Measurements from ENCODE around the gene FAM83B.

FAM83B gene

GRCh38 chr6:54893818-54894217, 47.2 kb downstream of the FAM83B start:
- Histone ChIP-seq H3K27me3 (ENCODE audit: insufficient read depth, poor library complexity, severe bottlenecking) (no peaks in the 10 kb centered on the region), H3K9me3 (ENCODE audit: severe bottlenecking) (no peaks in the 10 kb centered on the region), H3K36me3 (ENCODE audit: low read depth) (peaks cover 18% of the 10 kb centered on the region), H3K4me3 (ENCODE audit: severe bottlenecking) (no peak overlapping the region), H3K4me1 (ENCODE audit: insufficient read depth, poor library complexity, severe bottlenecking) (peaks cover 20% of the 10 kb centered on the region), H3K27ac (ENCODE audit: poor library complexity, severe bottlenecking) (no peak overlapping the region)
- ATAC-seq (ENCODE audit: low read depth) (no peak), DNase-seq (ENCODE audit: low spot score) (no peak)
- no peak for TF ChIP-seq CTCF (IDR thresholded peaks at IDR 0.05; ENCODE audit: poor library complexity, severe bottlenecking)

- ATAC-seq (ENCODE audit: low read depth) (no peak), DNase-seq (ENCODE audit: low spot score) (no peak)
- H3K4me1 ChIP-seq (ENCODE audit: insufficient read depth, poor library complexity, severe bottlenecking), result peaks cover 16% of the 10 kb centered on the region
- no peak overlapping the region for H3K4me3 ChIP-seq (ENCODE audit: severe bottlenecking)
- H3K36me3 ChIP-seq (ENCODE audit: low read depth), result peaks cover 24% of the 10 kb centered on the region
- no peaks in the 10 kb centered on the region for H3K9me3 ChIP-seq (ENCODE audit: severe bottlenecking)
- H3K27me3 ChIP-seq (ENCODE audit: insufficient read depth, poor library complexity, severe bottlenecking), result no peaks in the 10 kb centered on the region
- no peak for TF ChIP-seq CTCF (IDR thresholded peaks at IDR 0.05; ENCODE audit: poor library complexity, severe bottlenecking)
- H3K27ac ChIP-seq (ENCODE audit: poor library complexity, severe bottlenecking), result no peak overlapping the region
These were observed 49.7 kb downstream of the FAM83B start for GRCh38 chr6:54896302-54896701.

GRCh38 chr6:54897462-54898189, 51.1 kb downstream of the FAM83B start:
- ATAC-seq (ENCODE audit: low read depth), result no peak
- no peaks in the 10 kb centered on the region for H3K9me3 ChIP-seq (ENCODE audit: severe bottlenecking)
- DNase-seq (ENCODE audit: low spot score), result no peak
- TF ChIP-seq CTCF (IDR thresholded peaks at IDR 0.05; ENCODE audit: poor library complexity, severe bottlenecking), result no peak
- H3K36me3 ChIP-seq (ENCODE audit: low read depth), result peaks cover 22% of the 10 kb centered on the region
- no peak overlapping the region for H3K27ac ChIP-seq (ENCODE audit: poor library complexity, severe bottlenecking)
- no peak overlapping the region for H3K4me3 ChIP-seq (ENCODE audit: severe bottlenecking)
- peaks cover 5% of the 10 kb centered on the region for H3K4me1 ChIP-seq (ENCODE audit: insufficient read depth, poor library complexity, severe bottlenecking)
- no peaks in the 10 kb centered on the region for H3K27me3 ChIP-seq (ENCODE audit: insufficient read depth, poor library complexity, severe bottlenecking)

- Histone ChIP-seq H3K36me3 (ENCODE audit: low read depth) (peaks cover 15% of the 10 kb centered on the region), H3K4me3 (ENCODE audit: severe bottlenecking) (no peak overlapping the region), H3K4me1 (ENCODE audit: insufficient read depth, poor library complexity, severe bottlenecking) (peaks cover 5% of the 10 kb centered on the region), H3K27ac (ENCODE audit: poor library complexity, severe bottlenecking) (no peak overlapping the region), H3K27me3 (ENCODE audit: insufficient read depth, poor library complexity, severe bottlenecking) (no peaks in the 10 kb centered on the region), H3K9me3 (ENCODE audit: severe bottlenecking) (no peaks in the 10 kb centered on the region)
- ATAC-seq (ENCODE audit: low read depth), result no peak
- no peak for TF ChIP-seq CTCF (IDR thresholded peaks at IDR 0.05; ENCODE audit: poor library complexity, severe bottlenecking)
- no peak for DNase-seq (ENCODE audit: low spot score)
These were observed 52.2 kb downstream of the FAM83B start for GRCh38 chr6:54898767-54899166.

- no peak for TF ChIP-seq CTCF (IDR thresholded peaks at IDR 0.05; ENCODE audit: poor library complexity, severe bottlenecking)
- Histone ChIP-seq H3K27ac (ENCODE audit: poor library complexity, severe bottlenecking) (no peak overlapping the region), H3K9me3 (ENCODE audit: severe bottlenecking) (no peaks in the 10 kb centered on the region), H3K27me3 (ENCODE audit: insufficient read depth, poor library complexity, severe bottlenecking) (no peaks in the 10 kb centered on the region), H3K36me3 (ENCODE audit: low read depth) (peaks cover 15% of the 10 kb centered on the region), H3K4me3 (ENCODE audit: severe bottlenecking) (no peak overlapping the region), H3K4me1 (ENCODE audit: insufficient read depth, poor library complexity, severe bottlenecking) (peaks cover 7% of the 10 kb centered on the region)
- DNase-seq (ENCODE audit: low spot score) (no peak), ATAC-seq (ENCODE audit: low read depth) (no peak)
These were observed 52.9 kb downstream of the FAM83B start for GRCh38 chr6:54899442-54899841.
